Endothelial cell of umbilical vein (primary cell): Measurements from ENCODE around the gene WNT2. TPM values are rescaled to one million over a fixed set of nuclear protein-coding genes. Genes with fewer than 3 reads are reported as not detected.

Source experiments
- BruUV-seq: library from RNA; stranded (reverse); fragments of 400-500 nt; replicated peaks from 2 replicates; lab custom pipeline; 2021; lab: Mats Ljungman, UMichigan
- CTCF ChIA-PET: fragments of 300-600, 350-600 bp; sonication (Branson Sonifier 250); formaldehyde crosslinking; loops from one replicate; lab custom pipeline; 2021; ENCODE audit warnings: antibody characterized with exemption, inconsistent platforms; lab: Charles Lee
- POLR2A ChIA-PET: fragments of 300-600, 350-600 bp; sonication (Branson Sonifier 250); formaldehyde crosslinking; loops from one replicate; lab custom pipeline; 2021; ENCODE audit warnings: antibody characterized with exemption, inconsistent platforms; lab: Charles Lee
- DNase-seq: peaks from one replicate; pipeline ENCODE4 v3.0.0-alpha.2; 2011; ENCODE audit warnings: low read depth, low spot score
- FAIRE-seq: peaks from 2 replicates; lab custom pipeline; 2011; peaks lifted over from hg19 to GRCh38; lab: Jason Lieb, UNC
- H2AFZ ChIP-seq: 2 replicates; pipeline ENCODE4 v1.6.0; 2012; ENCODE audit warnings: low read depth, low read length, control low read depth, inconsistent platforms
- H3K27ac ChIP-seq: 2 replicates; pipeline ENCODE4 v1.5.1; 2011; ENCODE audit warnings: low read depth, mild to moderate bottlenecking, control low read depth, low read length, moderate library complexity; ENCODE audit not compliant: insufficient read depth
- H3K27me3 ChIP-seq, 2 experiments: 2 replicates each; pipeline versions ENCODE4 v1.6.0 to v1.6.1; 2011; ENCODE audit warnings: low read length in 2 of 2, mixed read lengths in 1 of 2; ENCODE audit not compliant: control insufficient read depth in 2 of 2, insufficient read depth in 2 of 2
- H3K36me3 ChIP-seq, 2 experiments: 2 replicates in 1 of 2; 3 replicates in 1 of 2; pipeline ENCODE4 v1.5.1; 2011; ENCODE audit warnings: low read length in 2 of 2, mild to moderate bottlenecking in 1 of 2, moderate library complexity in 1 of 2; ENCODE audit not compliant: control insufficient read depth in 2 of 2, insufficient read depth in 2 of 2; ENCODE audit errors: extremely low read depth in 1 of 2
- H3K4me1 ChIP-seq: 3 replicates; pipeline ENCODE4 v1.5.1; 2011; ENCODE audit warnings: mild to moderate bottlenecking, low read length; ENCODE audit not compliant: control insufficient read depth, insufficient read depth; ENCODE audit errors: extremely low read depth
- H3K4me2 ChIP-seq: 2 replicates; pipeline ENCODE4 v1.6.1; 2011; ENCODE audit warnings: low read length, control low read depth, mixed read lengths; ENCODE audit not compliant: insufficient read depth
- H3K4me3 ChIP-seq, 3 experiments: fragments of 200-600 bp in 1 of 3; sonication (generic), shearing (Covaris generic) in 1 of 3; replicated peaks in 1 of 3; 2 replicates each; pipeline ENCODE4 v1.5.1; 2011 to 2016; ENCODE audit warnings: control low read depth in 3 of 3, low read length in 3 of 3, mild to moderate bottlenecking in 2 of 3, inconsistent platforms in 1 of 3, low read depth in 1 of 3, moderate library complexity in 1 of 3; ENCODE audit not compliant: insufficient read depth in 1 of 3
- H3K79me2 ChIP-seq: 2 replicates; pipeline ENCODE4 v1.6.0; 2012; ENCODE audit warnings: low read length, inconsistent platforms; ENCODE audit not compliant: control insufficient read depth, insufficient read depth
- H3K9ac ChIP-seq: replicated peaks from 2 replicates; pipeline ENCODE3; 2011; ENCODE audit warnings: low read length, control low read depth; ENCODE audit not compliant: insufficient read depth; ENCODE audit errors: extremely low read depth
- H3K9me1 ChIP-seq: replicated peaks from 3 replicates; pipeline ENCODE4 v1.6.0; 2011; ENCODE audit warnings: mild to moderate bottlenecking, low read length; ENCODE audit not compliant: control insufficient read depth, insufficient read depth; ENCODE audit errors: extremely low read depth
- H3K9me3 ChIP-seq: replicated peaks from 2 replicates; pipeline ENCODE4 v1.5.1; 2012; ENCODE audit warnings: low read length, inconsistent platforms; ENCODE audit not compliant: control insufficient read depth, insufficient read depth
- H4K20me1 ChIP-seq: replicated peaks from 2 replicates; pipeline ENCODE3; 2011; ENCODE audit warnings: mild to moderate bottlenecking, low read length; ENCODE audit not compliant: control insufficient read depth, insufficient read depth; ENCODE audit errors: extremely low read depth
- EZH2 ChIP-seq: IDR thresholded peaks from 2 replicates; pipeline ENCODE4 v1.6.1; 2012; ENCODE audit warnings: borderline replicate concordance, low read depth, mild to moderate bottlenecking, moderate library complexity, low read length, inconsistent platforms; ENCODE audit not compliant: severe bottlenecking
- FOS ChIP-seq: IDR thresholded peaks from 2 replicates; pipeline ENCODE4 v1.6.1; 2011; ENCODE audit warnings: mild to moderate bottlenecking, low read length, moderate library complexity, borderline replicate concordance; ENCODE audit not compliant: insufficient read depth
- GATA2 ChIP-seq: IDR thresholded peaks from 2 replicates; pipeline ENCODE4 v1.7.0; 2011; ENCODE audit warnings: low read depth, mild to moderate bottlenecking, moderate library complexity, mixed read lengths, low read length; ENCODE audit not compliant: insufficient read length, insufficient read depth
- JUN ChIP-seq: IDR thresholded peaks from 2 replicates; pipeline ENCODE4 v1.6.1; 2011; ENCODE audit warnings: borderline replicate concordance, low read depth; ENCODE audit not compliant: insufficient read length, insufficient read depth
- MYC ChIP-seq: IDR thresholded peaks from one replicate; pipeline ENCODE4 v1.6.1; 2011; ENCODE audit warnings: mild to moderate bottlenecking, low read depth, low read length
- POLR2A ChIP-seq: IDR thresholded peaks from 2 replicates; pipeline ENCODE4 v1.6.1; 2012; ENCODE audit warnings: low read depth, mild to moderate bottlenecking, control low read depth, low read length
- dilution Hi-C: fragments of 300-500 bp; cut with MboI; formaldehyde crosslinking; loops from one replicate; pipeline ENCODE4 v1.15.0; 2019; ENCODE audit warnings: low sequenced_read_pairs; ENCODE audit not compliant: extremely low pct_ligation_motif_present
- intact Hi-C: fragments of 100-400 bp; cut with micrococcal nuclease; formaldehyde crosslinking; loops from one replicate; pipeline ENCODE4 v1.10.0; 2022
- polyA plus RNA-seq, 4 experiments: library from polyadenylated mRNA; depleted of rRNA in 3 of 4; stranded (reverse) in 3 of 4; unstranded in 1 of 4; fragments of >200 nt; gene quantifications; 2 replicates each; pipeline versions ENCODE4 v1.2.1 to v1.2.3, GENCODE V29; 2011 to 2012; ENCODE audit warnings: missing spikeins in 1 of 4
- total RNA-seq: library from RNA; stranded (reverse); gene quantifications from 2 replicates; pipeline ENCODE4 v1.2.3, GENCODE V29; 2021
- TF ChIP-seq, protein P1 (sequence below): IDR thresholded peaks from 2 replicates; pipeline ENCODE4 v1.6.1; 2011; ENCODE audit not compliant: insufficient read depth, insufficient read length
- TF ChIP-seq, protein P2 (sequence below), 2 donors: IDR thresholded peaks; 1 replicate in 1 of 2; 2 replicates in 1 of 2; pipeline ENCODE4 v1.5.1; 2011; ENCODE audit warnings: low read length in 2 of 2, mild to moderate bottlenecking in 2 of 2, moderate library complexity in 2 of 2, control low read depth in 1 of 2, inconsistent platforms in 1 of 2, low read depth in 1 of 2; ENCODE audit not compliant: insufficient read depth in 1 of 2; ENCODE audit errors: extremely low read depth in 1 of 2

Gene WNT2
- total and polyA plus RNA-seq, 2 donors (not counting 3 experiments of a cell fraction or from before 2014, with no cell fraction given) = not detected

DNA sequence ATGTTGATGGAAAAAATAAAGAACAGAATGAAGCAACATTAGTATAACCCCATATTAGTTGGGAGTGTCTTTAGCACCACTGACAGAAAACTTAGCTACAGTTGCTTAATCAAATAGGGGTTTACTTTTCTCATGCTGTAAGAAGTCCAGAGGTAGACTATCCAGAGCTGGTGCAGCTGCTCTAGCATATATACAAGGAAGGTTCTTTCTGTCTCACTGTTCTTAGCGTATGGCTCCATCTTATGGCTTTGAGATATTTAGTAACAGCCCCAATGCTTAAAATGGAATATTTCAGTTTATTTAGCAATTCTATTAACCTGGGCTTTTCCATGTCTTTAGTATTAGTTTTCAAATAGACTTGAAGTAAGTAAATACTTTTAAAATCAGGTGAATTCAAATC lies 15.2 kb upstream of the WNT2 start:
- Histone ChIP-seq H3K9me3 (no peaks in the 10 kb centered on the region), H3K79me2 (no peaks in the 10 kb centered on the region), H3K4me2 (no peak overlapping the region), H3K27ac (no peak overlapping the region), H3K9ac (no peak overlapping the region), H3K4me1 (no peaks in the 10 kb centered on the region), H3K9me1 (no peaks in the 10 kb centered on the region), H3K36me3 (no peaks in the 10 kb centered on the region), H3K27me3 (peaks cover 6 to 8% of the 10 kb centered on the region in 2 experiments), H2AFZ (no peak overlapping the region), H4K20me1 (no peaks in the 10 kb centered on the region), H3K4me3 (no peak overlapping the region)
- TF ChIP-seq JUN = no peak
- TF ChIP-seq POLR2A = no peak
- no peak for TF ChIP-seq GATA2
- no peak for TF ChIP-seq MYC
- TF ChIP-seq, protein P1, sequence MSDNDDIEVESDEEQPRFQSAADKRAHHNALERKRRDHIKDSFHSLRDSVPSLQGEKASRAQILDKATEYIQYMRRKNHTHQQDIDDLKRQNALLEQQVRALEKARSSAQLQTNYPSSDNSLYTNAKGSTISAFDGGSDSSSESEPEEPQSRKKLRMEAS = no peak
- no peak for TF ChIP-seq EZH2
- TF ChIP-seq, protein P2, sequence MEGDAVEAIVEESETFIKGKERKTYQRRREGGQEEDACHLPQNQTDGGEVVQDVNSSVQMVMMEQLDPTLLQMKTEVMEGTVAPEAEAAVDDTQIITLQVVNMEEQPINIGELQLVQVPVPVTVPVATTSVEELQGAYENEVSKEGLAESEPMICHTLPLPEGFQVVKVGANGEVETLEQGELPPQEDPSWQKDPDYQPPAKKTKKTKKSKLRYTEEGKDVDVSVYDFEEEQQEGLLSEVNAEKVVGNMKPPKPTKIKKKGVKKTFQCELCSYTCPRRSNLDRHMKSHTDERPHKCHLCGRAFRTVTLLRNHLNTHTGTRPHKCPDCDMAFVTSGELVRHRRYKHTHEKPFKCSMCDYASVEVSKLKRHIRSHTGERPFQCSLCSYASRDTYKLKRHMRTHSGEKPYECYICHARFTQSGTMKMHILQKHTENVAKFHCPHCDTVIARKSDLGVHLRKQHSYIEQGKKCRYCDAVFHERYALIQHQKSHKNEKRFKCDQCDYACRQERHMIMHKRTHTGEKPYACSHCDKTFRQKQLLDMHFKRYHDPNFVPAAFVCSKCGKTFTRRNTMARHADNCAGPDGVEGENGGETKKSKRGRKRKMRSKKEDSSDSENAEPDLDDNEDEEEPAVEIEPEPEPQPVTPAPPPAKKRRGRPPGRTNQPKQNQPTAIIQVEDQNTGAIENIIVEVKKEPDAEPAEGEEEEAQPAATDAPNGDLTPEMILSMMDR (IDR thresholded peaks at IDR 0.05; ENCODE audit: extremely low read depth in 1 of 2, insufficient read depth in 1 of 2, low read depth in 1 of 2, low read length in 2 of 2) = no peak
- TF ChIP-seq FOS = no peak
- intact Hi-C loops (no loop called here), dilution Hi-C loops (no loop called here)
- BruUV-seq = no TSS peak
- ChIA-PET CTCF (interaction anchor here (0.9 to 1.4 kb wide), 2 partner anchors 125 to 350 kb away, joined by 3 to 6 read pairs; no protein-coding TSS in a partner anchor), POLR2A (no interaction called here)
- no peak for FAIRE-seq
- no peak for DNase-seq
